GM19438 (cell line): ENCODE results near the gene LCMT2.

ENCODE experiments used
- ATAC-seq: cut with Tn5 transposase; IDR thresholded peaks from one replicate; pipeline ENCODE4 v1.9.1; 2021; ENCODE audit warnings: low read depth; ENCODE audit not compliant: unreplicated experiment

LCMT2 gene

DNA sequence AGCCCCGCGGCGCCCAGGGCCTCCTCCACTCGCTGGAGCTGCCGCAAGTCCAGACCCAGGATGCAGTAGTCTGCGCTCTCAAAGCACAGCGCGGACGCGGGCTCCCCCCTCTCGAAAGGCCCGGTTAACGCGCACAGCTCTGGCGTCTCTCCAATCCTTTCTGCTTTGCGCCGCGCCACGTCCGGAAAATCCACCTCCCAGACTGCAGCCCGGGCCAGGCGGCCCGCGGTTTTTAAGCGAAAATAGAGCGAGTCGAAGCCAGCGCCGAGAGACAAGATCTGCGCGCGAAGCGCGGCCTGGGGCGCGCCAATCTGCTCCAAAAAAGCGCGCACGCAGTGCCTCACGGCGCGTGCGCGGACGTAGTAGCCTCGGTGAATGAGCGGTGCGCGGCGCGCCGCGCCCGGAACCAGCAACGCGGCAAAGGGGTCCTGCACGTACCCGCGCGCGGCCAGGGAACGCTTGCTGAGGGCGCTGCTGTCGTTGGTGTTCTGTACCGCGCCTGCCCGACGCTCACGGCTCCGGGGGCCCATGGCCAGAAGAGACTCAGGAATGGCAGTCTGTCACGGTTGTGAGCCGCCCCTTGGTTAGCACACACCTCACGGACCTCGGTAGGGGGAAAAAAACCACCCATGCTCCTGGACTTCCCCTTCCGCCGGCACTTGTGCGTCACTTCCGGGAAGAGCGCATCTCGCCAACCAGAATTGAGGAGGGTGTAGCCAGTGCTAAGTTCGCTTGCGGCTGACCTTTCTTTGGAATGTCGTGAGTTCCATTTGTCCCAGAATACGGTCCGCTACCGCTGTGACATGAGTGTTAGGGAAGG is at the start of gene LCMT2:
Gene LCMT2, minus strand, starts transcription at position 614 of the 820 bp plus-strand sequence. Its CDS starts 84 bp downstream, at position 530.
- ATAC-seq: peak; percentile 96

GRCh38 chr15:43378601-43379000 is 48.2 kb upstream of the LCMT2 start:
- no peak for ATAC-seq

GRCh38 chr15:43376017-43376705 is 45.8 kb upstream of the LCMT2 start:
- ATAC-seq: no peak

GRCh38 chr15:43370975-43371974 is 40.9 kb upstream of the LCMT2 start, which contains the start of the genes TUBGCP4 and ZSCAN29:
TSS of gene TUBGCP4 (plus strand) at chr15:43371101. CDS start at chr15:43371355, 254 bp downstream.
TSS of gene ZSCAN29 (minus strand) at chr15:43371043. CDS start at chr15:43369913, 1,130 bp downstream.
- peak; percentile 70 for ATAC-seq

DNA sequence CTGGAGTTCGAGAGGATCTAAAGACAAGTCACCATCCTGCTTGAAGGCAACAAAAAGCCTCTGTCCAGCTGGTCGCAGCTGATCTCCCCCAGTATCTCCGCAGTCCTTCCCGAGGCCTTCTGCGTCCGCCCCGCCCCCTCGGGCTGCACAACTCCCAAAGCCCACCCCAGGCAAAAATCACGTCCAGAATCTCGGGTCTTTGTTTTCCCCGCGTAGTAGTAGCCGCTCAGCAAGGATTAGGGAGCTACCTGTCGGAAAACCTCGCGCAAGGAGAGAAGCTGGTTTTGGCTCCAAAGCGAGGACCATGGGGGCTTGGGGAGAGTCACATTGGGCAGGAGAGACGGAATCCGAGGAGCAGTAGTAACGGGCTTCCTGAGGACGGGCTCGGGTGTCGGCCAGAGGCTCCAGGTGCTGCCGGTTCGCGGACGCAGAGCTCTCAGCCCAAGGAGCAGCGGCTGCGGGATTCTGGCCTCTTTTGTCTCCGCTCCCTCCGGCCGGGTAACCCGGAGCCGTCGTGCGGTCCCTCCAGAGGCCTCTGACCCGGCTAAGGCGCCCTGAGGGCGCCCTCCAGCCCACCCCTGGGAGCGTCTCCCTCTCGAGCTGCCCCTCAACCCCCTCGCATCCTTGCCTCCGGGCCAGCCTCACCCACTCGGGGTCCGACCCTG is 40.1 kb upstream of the LCMT2 start:
- ATAC-seq: peak; percentile 32

GRCh38 chr15:43361313-43361903 is 31.0 kb upstream of the LCMT2 start:
- no peak for ATAC-seq

DNA sequence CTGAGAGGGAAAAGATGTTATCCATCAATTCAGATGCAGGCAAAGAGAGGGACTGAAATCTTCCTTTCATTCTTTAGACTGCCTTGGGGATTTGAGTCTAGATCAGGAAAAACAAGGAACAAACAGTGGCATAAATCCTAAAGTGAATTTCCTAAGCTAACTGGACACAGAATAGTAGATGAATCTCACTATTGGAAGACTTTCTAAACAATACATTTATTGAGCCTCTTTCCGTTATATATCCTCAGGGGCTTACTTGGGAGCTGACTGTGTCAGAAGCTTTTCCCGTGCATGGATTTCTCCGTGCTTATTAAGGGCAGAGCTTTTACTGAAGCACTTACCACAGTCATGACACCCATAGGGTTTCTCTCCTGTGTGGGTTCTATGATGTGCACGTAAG is 30.4 kb upstream of the LCMT2 start:
- no peak for ATAC-seq

DNA sequence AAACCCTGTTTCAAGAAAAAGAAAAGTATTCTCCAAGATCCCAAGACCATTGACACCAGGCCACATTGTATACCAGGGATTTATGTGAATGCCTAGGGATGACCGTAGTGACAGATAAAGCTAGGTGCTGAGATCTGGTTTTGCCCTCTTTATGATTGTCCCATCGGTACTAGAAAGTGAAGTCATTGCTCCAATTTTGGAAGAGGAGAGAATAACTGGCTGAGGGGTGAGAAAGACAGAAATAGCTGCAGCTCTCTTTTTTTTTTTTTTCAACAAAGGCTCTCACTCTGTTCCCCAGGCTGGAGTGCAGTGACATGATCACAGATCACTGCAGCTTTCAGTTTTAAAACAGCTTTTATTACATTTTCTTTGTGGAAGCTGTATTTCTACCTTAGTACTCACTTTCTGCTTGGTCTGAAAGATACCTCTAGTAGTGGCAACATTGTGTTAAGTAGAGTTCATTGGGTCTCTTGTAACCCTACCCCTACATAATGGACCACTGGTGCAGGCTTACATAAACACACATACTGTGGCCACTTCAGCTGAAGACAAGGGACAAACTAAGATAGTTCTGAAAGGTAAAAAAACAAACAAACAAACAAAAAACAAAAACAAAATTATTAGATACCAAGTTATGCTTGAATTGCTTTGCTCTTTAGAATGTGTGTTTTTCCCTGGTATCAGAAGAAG is 22.5 kb upstream of the LCMT2 start:
- ATAC-seq: no peak

DNA sequence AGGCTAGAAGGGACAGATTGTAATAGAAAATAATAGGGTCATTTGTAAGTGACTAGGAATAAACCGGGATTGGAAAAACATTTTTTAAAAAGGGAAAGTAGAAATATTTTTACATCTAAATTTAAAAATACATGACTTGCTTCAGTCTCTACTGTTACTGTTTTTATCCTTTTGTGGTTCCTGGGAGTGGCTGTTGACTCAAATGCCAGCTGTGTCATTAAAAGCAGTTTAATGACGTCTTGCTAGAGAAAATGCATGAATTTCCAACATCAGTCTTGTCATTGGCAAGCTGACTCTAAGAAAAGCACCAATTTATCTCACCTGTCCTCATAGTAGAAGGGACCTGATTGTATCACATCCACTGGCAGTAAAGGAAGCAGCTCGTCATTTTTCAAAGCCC is 16.7 kb upstream of the LCMT2 start:
- no peak for ATAC-seq

DNA sequence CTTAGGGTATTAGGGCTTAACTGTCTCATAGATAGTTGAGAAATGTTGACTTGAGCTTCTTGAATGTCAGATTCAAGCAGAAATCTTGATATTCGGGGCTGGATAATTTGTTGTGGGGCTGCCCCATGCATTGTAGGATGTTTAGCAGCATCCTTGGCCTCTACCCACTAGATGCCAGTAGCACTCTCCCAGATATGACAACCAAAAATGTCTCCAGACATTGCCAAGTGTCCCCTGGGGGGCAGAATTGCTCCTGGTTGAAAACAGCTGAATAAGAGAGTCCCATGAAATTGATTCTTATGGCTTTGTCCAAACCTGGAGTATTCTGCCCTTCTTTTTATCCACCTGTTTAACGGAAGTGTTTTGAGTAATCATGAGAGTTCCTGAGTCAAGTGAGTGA is 15.9 kb upstream of the LCMT2 start:
- no peak for ATAC-seq

- peak; percentile 22 for ATAC-seq
Measured at GRCh38 chr15:43330780-43331087, 361 bp upstream of the LCMT2 start.

DNA sequence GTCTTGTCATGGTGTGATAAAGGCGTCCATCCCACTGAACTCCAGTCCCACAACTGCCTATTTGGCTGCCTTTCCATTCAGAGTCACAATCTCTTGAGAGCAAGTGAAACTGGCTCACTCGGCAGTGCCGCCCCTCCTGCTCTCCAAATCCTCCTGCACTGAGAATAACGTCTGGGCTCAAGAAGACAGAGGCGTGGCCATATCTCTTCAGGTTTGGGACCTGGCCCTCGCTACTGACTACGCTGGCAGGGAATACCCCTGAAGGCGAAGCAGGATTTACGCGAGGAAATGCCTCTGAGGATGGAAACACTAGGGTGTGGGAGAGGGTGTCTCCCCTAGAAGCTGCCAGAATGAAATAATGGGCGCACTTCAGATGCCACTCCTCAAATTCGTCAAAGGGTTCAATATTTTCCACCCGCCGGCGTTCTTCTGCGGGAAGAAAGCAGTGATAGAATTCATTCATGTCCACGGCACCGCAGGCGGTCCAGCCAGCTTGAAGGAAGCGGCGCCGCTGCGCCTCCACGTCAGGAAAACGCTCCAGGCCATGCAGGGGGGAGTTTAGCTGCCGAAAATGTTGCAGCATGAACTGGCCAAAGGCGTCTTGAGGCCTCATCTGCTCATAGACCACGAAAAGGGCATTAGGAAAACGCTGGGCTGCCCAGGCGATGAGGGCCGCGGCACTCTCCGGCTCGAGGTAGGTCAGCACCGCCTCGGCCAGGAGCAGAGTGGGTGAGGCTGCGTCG is 985 bp downstream of the LCMT2 start:
- no peak for ATAC-seq

- ATAC-seq: no peak
Measured at GRCh38 chr15:43325039-43325684, 5.2 kb downstream of the LCMT2 start.

- ATAC-seq: no peak
Measured at GRCh38 chr15:43318990-43319771, 11.2 kb downstream of the LCMT2 start.

DNA sequence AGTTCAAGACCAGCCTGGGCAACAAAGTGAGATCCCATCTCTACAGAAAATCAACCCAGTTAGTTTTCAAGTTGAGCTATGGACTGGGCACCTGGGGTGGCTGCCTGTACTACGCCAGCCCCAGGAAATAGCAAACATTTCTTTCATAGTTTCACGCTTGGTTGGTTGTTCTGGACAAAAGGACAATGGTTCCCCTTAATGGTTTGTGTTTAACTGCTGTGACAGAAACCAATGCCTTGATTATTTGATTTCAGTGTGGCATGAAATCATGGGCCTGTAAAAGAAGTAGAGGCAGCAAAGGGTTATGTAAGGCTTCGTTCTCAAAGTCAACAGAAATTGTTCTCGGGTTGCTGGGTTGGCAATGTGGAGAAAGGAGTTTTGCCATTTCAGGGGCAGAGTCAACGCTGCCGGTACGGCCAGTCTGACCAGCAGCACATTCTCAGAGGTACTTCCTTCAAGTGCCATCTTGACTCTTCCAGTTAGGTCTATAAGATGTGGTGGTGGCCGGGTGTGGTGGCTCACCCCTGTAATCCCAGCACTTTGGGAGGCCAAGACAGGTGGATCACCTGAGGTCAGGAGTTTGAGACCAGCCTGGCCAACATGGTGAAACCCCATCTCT is 12.7 kb downstream of the LCMT2 start:
- ATAC-seq: no peak

GRCh38 chr15:43316971-43317346 is 13.4 kb downstream of the LCMT2 start:
- no peak for ATAC-seq
